Stimulated activated CD4-positive, alpha-beta T cell treated with anti-CD3 and anti-CD28 coated beads, Interleukin-2, amount 100 ng/mL, for 24 hours (primary cell): Measurements from ENCODE around the gene HSD17B1.
"Not testable (repeated sequence)": the region's sequence is repeated elsewhere in the genome, so short reads cannot be mapped to it uniquely, and the experiment has no call there.

Experiments used
- DNase-seq, 2 donors: peaks; one replicate each; pipeline ENCODE4 v3.0.0-alpha.2; 2020

HSD17B1 gene, protein sequence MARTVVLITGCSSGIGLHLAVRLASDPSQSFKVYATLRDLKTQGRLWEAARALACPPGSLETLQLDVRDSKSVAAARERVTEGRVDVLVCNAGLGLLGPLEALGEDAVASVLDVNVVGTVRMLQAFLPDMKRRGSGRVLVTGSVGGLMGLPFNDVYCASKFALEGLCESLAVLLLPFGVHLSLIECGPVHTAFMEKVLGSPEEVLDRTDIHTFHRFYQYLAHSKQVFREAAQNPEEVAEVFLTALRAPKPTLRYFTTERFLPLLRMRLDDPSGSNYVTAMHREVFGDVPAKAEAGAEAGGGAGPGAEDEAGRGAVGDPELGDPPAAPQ

DNA sequence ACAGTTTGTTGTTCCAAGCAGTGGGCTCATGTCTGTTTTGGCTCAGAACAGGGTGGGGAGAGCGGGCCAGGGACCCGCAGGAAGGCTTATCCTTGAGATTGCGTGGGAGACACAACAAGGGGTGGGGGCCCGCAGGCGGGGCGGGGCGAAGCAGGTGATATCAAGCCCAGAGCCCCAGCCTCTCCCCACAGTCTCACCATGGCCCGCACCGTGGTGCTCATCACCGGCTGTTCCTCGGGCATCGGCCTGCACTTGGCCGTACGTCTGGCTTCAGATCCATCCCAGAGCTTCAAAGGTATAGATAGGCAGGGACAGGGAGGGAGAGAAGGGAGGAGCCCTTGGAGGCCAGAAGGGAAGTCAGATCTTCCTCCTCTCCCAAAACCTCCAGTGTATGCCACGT, at the start of gene HSD17B1:
HSD17B1 (plus strand) TSS at position 188 of the 400 bp plus-strand sequence; CDS start at position 199, 11 bp downstream.
- DNase-seq = not testable (repeated sequence)

DNA sequence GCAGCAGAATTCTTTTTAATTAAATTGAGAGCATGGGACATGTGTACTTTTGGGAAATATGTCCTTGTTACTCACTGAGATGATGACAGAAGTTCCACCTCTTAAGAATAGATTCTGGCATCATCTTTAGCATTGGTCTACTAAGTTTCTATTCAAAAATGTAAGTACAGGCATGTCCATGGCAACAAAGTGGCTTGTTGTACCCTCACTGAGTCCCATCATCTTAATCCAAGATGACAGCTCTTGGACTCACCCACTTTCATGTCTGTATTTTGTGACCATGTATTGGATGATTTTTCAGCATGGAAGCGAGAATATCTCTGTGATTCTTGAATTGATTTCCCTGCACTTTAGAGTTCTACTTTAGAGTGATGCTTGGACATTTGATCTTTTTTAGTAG, 49.8 kb upstream of the HSD17B1 start:
- no peak for DNase-seq

- DNase-seq = no peak
Observed at GRCh38 chr17:42507671-42508070, 45.1 kb upstream of the HSD17B1 start.

DNA sequence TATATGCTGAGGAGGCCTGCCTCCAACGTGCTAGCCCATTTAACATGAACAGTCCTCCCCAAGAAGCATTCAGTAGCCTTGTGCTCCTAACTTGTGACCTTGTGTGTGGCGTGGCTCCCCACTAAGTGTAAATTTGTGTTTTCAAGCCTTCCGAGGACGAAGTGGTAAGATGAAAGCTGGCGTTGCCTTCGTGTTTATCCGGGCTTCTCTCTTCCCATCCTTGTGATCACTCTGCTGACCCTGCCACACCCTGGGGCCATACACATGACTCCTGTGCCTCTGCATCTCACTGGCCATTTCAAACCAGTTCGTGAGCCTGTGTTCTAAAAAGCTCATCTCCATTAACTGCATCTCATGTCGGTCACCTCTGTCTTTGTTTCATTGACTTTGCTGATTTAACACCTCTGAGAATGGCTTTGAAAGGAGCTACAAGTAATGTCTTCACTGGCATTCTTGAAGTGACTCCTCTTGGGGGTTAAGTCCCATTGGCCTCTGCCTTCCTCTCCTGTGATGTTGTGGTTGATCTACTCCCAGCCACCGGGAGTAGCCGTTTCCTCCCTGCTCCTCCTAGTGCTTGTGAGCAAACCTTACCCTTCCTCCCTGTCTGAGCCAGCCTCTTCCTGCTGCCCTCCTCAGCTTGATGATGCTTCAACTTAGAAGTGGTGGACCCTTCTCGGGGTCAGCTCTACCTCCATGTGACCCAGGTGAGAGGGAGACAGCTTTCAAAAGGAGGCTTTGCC, 44.1 kb upstream of the HSD17B1 start:
- no peak for DNase-seq

DNA sequence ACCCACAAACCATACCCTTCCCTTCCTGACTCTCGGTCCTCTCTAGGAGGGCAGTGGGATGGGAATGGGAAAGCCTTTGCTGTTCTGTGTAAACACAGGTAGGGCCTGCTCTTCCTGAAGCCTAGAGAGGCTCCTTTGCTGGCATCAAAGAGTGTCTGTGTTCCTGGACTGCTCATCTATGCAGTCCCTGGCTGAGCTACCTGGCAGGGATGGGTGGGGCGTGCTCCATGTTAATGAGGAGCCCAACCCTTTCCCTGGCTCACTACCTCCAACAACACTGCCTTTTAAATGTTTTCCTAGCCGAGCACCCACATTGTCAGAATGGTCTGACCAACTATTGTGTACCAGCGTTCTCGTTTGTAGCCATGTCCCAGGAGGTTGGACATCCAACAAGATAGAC, 43.3 kb upstream of the HSD17B1 start:
- no peak for DNase-seq

- DNase-seq = no peak
Observed at GRCh38 chr17:42509841-42510240, 42.9 kb upstream of the HSD17B1 start.

DNA sequence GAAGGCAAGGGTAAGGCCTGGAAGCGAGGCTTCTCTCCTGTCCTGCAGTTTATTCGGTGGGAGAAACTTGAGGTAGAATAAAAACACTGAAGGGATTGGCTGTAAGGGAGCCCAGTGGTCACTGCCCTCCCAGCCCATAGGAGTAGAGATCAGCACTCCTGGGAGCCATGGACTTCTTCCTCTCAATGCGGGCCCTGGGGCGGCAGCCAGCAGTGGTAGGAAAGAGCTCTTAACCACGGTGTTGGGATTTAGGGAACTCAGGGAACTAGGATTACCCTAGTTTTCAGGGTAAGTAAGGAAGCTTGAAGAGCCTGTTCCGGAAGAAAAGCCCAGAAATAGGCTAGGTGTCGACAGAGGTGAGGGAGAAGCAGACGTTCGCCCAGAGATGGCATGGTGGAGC, 40.5 kb upstream of the HSD17B1 start:
- DNase-seq = no peak

DNA sequence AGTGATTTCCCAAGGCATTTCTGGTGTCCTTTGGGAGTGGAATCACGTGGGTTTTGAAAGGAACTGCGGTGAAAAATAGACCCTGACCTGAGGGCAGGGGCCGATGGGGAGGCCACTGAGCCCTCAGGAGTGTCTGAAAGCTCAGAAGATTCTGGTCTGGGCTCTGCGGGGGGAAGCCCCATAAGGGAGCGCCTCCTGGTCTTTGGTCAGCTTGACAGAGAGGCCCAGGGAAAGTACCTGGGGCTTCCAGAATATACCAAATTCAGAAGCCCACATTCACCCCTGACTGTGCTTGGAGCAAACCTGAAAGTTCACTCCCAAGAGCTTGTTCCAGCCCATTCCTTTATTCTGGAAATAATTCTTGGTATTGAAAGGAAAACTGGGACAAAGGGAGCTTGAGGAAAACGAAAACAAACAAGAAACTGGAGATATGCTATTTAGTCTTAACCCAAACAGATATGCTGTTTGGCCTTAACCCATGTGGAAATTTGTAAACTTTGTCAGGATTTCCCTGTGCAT, 39.9 kb upstream of the HSD17B1 start:
- no peak for DNase-seq

DNA sequence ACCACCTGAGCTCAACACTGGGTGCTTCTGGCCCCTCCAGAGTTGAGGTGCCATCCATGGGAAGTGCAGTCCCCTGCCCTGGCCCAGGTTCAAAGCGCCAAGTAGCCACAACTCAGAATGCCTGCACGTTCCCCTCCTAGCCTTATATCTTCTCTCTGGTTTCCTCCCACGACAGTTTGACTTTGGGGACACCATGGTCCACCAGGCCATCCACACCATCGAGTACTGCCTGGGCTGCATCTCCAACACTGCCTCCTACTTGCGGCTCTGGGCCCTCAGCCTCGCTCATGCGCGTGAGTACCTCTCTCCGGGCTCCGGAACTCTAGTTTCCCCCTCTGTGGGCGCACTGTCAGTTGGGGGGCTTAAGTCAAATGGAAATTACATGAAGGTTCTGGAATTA, 39.0 kb upstream of the HSD17B1 start:
- no peak for DNase-seq

GRCh38 chr17:42514279-42514678, 38.4 kb upstream of the HSD17B1 start:
- DNase-seq = no peak

GRCh38 chr17:42514867-42515266, 37.9 kb upstream of the HSD17B1 start:
- DNase-seq = no peak

DNA sequence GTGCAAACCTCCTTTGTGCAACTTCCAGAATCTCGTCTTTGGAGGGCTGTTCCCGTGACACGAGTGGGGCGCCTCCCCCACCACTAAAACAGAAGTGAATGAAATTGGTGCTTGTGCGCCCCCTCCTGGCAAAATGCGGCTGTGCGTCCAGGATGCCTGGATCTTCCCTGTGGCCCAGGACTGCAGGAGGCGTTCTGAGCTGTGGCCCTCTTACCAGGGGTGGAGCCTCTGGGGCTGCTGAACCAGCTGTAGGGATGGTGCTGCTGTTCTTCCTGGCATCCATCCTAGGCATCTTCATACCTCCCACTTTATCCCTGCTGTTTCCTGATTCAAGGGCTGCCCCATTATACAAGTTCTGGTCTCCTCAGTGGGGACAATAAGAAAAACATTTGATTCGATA, 35.2 kb upstream of the HSD17B1 start:
- DNase-seq = peak; percentile 87 to 88

GRCh38 chr17:42518046-42518754, 34.5 kb upstream of the HSD17B1 start:
- no peak for DNase-seq

- no peak for DNase-seq
Observed at GRCh38 chr17:42518755-42519545, 33.8 kb upstream of the HSD17B1 start.

GRCh38 chr17:42519546-42520491, 32.9 kb upstream of the HSD17B1 start:
- DNase-seq = no peak

DNA sequence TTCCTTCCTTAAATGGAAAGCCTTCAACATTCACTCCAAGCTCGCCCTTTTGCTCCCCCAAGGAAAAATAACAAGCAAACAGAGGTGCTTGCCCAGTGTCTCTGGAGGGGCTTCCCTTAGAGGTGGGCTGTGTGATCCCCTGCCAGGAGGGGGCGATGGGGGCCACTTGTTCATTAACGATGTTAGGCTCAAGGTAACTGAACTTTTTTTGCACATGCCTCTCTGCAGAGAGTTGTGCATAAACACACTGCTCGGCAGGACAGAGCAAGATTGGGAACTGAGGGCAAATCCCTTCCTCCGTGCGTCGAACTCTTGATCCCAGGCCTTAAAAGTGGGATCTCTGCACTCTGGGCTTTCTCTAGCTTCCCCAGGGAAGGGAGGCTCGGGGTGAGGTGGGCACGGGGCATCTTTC, 32.2 kb upstream of the HSD17B1 start:
- peak in 1 of 2 donors; percentile 27 for DNase-seq

DNA sequence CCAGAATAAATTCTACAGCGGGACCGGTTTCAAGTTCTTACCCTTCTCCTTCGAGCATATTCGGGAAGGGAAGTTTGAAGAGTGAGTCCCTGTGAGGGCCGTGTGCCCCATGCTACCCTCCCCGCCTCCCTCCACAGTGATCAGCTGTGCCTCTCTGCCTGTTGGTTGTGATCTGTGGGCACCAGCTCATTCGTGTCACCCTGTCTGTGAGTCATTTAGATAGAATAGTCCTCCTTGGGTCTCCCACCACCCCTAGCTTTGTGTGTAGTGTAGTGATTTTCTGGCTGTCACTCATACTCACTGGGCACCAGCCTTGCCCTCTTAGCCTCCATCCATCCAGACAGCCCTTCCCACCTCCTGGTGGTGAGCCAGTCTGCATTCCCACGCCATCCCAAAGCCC, 31.7 kb upstream of the HSD17B1 start:
- no peak for DNase-seq

GRCh38 chr17:42521666-42522262, 31.0 kb upstream of the HSD17B1 start:
- no peak for DNase-seq

GRCh38 chr17:42522263-42522790, 30.4 kb upstream of the HSD17B1 start:
- DNase-seq = no peak

GRCh38 chr17:42522798-42523278, 29.9 kb upstream of the HSD17B1 start:
- DNase-seq = no peak

- no peak for DNase-seq
Observed at GRCh38 chr17:42525221-42525620, 27.5 kb upstream of the HSD17B1 start.
